COLO668 (cell line): ENCODE results near the gene KIZ.

Source experiments
- DNase-seq: peaks from one replicate; lab custom pipeline; 2025; ENCODE audit not compliant: unreplicated experiment; lab: John Stamatoyannopoulos, UW

Gene KIZ

DNA sequence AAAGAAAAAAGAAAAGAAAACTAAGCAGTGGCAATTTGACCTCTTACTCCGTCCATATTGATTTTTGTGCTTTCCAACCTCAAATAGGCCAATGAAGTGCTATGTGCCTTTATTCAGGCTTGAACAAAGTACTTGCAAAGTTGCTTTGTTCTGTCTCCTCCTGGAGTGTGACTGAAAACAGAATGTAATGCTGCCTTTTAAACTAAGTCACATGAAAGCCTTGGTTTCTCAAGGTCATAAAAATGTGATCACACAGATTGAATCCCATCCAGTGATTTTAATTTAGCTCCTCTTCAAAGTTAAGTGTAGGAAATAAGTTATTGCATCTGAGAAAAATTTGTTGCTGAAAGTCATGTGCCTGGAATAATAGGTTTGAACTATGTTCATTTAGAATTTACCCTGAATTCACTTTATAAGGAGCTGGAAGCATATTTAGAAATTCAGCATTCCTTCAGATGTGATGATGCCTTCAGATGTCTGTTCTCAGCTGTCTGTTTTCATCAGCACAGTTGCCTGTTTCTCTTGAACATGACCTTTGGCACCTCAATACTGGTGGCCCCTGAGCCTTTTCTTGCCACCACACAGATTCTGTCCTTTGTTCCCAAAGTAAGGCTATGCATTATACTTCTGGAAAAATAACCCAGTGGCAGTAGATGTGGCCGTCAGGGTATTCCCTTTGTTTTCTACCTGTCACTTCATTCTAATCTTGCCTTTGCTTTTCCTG lies 48.8 kb downstream of the KIZ start:
- DNase-seq, result no peak

DNA sequence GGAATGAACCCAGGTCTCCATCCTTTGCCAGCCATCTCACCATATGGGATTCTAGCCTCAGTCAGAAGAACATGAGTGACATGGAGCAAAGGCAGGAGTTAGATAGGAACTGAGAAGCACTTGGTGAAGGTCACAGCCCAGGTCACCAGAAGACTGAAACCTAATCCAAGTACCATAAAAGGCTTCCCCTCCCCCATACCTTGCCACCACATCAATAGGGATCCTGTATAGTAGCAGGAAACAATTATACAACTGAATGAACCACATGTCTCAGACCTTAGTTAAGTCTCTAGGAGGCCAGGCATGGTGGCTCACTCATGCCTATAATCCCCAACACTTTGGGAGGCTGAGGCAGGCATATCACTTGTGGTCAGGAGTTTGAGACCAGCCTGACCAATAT lies 49.6 kb downstream of the KIZ start:
- no peak for DNase-seq

DNA sequence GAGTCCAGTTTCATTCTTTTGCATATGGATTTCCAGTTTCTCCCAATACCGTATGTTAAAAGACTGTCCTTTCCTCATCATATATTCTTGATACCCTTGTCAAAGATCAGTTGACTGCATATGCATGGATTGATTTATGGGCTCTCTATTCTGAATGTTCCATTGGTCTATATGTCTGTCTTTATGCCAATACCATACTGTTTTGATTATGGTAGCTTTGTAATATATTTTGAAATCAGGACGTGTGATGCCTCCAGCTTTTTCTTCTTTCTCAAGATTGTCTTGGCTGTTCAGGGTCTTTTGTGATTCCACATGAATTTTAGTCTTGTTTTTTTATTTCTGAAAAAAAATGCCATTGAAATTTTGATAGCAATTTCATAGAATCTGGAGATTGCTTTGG lies 51.9 kb downstream of the KIZ start:
- no peak for DNase-seq

DNA sequence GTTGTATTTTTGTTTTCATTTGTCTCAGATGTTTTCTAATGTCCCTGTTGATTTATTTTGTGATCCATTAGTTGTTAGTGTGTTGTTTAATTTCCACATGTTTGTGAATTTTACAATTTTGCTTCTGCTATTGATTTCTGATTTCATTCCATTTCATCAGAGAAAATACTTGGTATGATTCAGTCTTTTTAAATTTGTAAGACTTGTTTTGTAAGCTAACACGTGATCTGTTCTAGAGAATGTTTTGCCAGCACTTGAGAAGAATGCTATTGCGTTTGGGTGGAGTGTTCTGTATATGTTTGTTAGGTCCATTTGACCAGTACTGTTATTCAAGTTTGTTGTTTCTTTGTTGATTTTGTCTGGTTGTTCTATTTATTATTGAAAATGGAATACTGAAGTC lies 53.9 kb downstream of the KIZ start:
- no peak for DNase-seq

DNA sequence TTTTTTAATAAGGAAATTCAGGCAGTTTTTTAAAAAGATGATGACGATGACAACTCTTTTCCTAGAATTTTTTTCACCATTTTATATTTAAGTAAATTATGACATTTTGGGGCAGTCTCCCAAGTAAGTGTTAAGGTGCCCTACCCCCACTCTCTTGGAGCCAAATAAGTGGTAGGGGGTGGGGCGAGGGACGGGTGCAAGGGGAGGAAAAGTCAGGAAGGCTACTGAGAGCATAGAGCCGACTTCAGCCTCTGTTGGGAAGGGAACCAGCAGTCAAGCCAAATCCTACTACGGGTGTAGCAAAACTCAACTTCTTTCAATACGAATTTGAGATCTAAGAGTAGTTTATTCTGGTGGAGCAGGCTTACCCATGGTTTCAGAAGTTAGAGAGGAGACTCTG lies 54.4 kb downstream of the KIZ start:
- DNase-seq, result no peak

DNA sequence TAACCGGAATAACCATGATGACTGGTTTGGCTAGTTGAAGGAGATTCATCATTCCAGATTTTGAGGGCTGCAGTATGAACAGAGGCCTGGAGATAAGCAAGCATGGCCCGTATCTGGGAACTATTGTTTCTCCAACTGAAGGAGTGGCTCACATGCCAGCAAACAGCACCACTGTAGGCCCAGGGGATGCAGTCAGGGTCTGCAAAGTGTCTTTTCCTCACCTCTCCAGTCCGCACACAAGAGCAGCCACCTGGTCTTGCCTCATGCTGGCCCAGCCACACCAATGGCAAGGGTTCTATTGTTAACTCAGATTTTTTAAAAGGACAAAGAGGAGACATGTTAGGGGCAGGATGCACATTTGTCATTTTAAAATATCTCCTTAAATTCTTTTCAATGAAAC lies 55.1 kb downstream of the KIZ start:
- DNase-seq, result no peak

DNA sequence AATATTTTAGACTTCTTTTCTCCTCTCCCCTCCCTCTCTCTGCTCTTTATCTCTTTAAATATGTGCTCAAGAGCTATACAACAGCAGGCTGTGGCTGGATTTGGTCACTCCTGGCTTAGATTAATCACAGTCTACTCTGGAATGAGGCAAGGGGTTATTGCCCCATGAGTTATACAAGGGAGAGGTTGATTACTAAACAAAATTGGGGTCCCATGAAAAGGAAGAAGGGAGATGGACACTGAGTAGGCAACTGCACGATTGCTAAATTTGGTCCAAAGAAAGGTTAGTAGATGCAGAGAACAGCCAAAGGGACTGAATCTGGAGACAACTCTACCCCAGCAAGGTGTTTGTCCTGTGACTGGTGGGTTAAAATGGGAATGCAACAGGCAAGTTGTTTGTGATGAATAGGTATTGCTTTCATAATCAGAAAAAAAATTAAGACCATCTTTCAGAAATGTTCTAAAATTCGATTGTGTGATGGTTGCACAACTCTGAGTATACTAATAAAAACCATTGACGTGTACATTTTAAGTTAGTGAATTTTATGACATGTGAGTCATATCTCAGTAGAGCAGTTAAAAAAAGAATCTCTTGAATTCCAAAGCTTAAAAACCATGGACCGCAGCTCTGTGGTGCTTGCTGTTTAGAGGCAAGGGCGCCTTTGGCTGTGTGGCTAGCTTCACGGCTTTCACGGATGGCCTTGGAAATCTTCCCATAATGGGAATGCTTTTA lies 57.1 kb downstream of the KIZ start:
- DNase-seq, result no peak

DNA sequence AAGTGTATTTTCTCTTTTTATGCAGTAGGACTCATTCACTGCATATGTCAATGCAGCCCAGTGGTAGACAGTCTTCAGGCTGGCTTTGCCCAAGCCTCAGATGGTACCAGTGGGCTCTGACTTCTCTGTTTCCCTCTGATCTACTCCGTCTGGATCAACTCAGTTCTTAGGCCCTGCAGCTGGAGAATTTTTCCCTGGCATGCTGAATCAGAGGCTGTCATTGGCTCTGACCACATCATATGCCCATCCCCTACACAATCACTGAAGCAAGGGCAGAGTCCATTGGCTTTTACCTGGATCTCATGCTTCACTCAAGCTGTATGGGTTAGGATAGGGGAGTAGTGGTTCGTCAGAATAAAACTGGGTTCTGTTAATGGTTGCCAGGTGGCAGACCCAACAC lies 57.8 kb downstream of the KIZ start:
- no peak for DNase-seq

DNA sequence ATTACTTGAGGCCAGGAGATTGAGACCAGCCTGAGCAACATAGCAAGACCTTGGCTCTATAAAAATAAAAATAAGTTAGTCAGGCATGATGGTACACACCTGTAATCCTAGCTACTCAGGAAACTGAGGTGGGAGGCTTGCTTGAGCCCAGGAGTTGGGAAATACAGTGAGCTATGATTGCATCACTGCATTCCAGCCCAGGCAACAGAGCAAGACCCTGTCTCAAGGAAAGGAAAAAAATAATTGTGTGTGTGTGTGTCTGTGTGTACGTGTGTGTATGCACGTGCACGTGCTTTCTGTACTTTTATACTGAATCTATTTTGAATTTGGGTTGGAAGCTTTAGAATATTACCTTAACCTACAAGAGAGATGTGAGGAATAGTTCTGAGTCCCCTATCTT lies 58.9 kb downstream of the KIZ start:
- DNase-seq, result no peak

DNA sequence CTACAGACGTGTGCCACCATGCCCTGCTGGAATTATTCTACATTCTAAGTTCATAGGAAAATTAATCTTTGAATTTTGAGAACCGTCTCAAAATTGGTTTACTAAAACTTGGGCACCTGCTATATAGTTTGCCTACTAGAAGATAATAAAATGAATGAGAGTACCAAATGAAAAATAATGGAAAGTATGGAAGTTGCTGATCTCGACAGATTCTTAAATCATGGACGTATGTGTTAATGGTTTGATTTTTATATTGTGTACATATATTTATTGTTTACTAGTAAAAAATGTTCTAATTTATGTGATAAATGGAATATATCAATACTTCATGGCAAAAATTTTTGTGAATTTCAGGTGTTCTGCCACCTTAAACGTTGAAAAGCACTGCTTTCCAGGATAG lies 60.0 kb downstream of the KIZ start:
- DNase-seq, result no peak

DNA sequence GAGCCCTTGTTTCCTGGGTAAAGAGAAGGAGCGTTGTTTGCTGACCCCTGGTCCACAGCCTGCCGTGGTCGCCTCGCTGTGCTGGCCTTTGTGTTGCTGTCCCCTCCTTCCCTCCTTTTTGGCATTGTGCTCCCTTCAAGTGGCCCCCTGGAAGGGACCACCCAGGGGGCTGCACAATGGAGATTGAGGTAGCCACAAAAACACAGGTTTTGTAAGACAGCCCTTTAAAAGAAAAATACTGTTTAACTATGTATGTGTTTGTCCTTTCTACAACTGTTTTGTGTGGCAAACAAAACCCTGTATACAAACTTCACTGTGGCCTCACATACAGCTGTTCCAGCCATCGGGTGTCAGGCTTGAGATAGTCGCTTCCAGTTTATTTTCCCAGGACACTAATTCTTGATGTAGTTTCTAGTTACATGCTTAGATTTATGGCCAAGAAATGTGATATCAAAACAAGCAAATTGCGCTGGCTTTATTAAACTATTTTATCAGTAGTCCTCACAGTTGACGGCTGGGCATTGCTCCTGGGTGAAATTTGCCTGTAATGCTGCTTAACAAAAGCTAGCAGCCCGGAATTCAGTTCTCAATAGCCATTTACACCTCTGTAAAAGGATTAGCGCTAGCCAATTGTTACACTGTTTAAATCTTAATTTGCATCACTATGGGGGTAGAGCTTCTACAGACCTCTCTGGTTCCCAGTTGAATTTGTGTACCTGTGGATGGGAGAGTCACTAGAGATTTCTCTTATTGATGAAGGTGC lies 64.1 kb downstream of the KIZ start:
- peak; percentile 38 for DNase-seq

DNA sequence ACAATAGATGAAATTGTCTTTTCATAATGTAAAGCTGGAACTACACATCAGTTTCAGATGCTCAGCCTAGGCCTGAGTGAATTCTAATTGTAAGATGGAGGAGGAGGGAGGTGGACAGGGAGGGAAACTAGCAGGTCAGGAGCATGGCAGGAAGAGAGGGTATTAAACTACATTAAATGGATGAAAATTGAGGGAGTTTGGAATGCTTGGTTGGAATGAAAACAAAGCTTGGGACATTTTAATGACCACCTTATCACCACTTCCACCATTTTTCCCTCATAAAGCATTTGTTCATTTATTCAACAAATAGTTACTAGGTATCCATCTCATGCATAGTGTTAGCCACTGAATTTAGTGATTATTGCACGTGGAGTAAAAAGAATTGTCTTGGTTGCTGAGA lies 65.0 kb downstream of the KIZ start:
- no peak for DNase-seq

DNA sequence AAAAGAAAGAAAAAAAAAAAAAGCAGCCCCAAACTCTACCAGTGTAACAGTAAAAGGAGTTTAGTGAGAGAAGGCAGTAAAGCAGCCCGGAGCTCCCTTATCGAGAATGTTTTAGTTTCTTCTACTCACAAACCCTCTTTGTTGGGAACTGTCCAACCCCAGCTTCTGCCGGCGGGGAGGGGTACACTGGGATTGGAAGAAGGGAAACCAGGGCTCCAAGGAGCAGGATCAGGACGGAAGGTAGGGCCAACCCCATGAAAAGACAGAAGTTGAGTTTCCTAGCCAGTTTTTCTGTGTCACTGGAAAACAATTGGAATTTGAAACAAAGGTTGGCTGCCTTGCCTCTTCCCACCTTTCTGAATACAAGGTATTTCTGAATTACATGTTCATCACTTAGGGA lies 66.0 kb downstream of the KIZ start:
- DNase-seq, result no peak

DNA sequence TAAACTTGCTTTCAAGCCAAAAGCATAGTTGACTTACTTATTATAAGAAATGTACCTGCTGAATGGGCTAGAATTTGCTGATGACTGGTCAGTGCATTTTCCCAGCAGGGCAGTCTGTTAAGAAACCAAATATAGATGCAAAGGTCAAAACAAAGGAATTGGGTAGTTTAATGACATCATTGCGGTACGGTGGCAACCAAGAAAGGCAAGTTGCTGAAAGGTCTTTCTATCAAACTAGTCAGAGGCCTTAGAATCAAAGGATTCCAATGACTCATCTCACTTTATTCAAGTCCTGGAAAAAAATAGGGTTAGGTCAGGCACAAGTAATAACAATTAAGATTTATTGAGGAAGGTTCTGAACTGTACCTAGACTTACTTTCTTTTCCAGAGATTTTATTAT lies 76.4 kb downstream of the KIZ start:
- DNase-seq, result no peak

DNA sequence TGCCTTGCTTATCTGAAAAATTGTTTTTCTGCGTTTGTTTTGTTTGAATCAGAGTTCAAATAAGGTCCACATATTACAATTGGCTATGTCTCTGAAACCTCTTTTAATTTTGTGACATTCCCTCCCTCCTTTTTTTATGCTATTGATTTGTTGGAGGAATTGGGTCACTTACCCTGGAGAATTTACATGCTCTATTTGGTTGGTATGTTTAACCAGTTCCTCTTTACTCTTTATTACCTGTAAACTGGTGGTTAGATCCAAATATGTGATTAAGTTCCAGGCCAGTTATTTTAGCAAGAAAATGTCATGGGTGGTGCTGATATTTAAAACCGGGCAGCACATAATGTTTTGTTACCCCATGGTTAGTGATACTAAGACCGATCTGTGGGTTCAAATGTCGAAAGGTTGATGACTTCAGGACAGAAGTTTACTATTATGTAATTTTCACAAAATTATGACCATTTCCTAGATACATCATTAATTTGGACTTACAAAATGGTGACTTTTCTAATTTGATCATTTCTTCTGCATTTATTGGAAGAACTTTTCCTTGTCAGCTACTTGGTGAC lies 77.3 kb downstream of the KIZ start:
- no peak for DNase-seq

DNA sequence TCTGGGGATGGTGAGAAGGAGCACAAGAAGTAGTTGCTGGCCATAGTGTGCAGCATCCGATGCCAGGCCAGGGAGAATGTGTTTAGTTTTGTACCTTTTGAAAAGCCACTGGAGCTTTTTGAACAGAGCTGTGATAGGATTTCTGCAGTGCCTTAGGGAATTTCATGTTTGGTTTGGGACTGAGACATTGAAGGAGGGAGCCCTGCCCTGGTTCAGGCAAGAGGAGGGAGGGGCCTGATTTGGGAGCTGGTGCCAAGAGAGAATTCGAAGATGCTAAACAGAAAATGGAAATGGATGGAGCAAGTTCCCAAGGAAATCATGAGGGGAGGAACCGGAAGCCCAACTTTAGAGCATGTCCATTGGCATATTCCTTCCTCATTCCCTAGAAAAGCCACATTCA lies 80.7 kb downstream of the KIZ start:
- no peak for DNase-seq

DNA sequence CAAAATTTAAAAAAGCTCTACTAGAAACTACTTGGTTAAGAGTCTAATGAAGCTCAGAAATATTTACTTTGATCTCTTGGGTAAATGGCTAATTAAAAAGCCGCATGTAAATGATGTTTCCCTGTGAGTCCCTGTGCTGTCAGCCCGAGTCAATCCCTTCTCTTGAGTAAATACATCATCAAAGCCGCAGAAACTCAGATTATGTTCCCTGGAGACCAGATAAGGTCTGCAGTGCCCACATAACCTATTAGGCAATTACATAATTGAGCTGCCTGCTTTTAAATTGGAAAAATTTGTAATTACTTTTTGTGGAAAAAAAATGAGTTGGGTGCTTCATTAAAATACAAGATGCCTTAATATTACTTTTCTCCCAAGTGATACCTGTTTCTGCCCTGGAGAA lies 83.1 kb downstream of the KIZ start:
- no peak for DNase-seq

DNA sequence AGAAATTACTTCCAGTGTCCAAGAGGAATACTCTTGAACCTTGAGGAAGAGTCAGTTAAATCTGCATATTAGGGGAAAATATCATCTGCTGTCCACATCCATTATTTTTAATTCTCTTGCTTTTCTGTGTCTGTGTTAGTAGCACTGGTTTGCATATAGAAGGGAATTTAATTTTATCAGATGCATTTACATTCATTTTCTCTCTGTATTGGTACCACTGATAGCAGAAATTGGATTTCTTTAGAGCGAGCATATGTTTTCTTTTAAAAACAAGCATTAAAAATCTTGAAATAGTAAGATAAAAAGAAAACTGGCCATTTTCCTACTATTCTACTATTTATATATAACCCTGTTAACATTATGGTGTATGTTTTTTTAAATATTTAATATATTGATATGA lies 83.8 kb downstream of the KIZ start:
- no peak for DNase-seq

DNA sequence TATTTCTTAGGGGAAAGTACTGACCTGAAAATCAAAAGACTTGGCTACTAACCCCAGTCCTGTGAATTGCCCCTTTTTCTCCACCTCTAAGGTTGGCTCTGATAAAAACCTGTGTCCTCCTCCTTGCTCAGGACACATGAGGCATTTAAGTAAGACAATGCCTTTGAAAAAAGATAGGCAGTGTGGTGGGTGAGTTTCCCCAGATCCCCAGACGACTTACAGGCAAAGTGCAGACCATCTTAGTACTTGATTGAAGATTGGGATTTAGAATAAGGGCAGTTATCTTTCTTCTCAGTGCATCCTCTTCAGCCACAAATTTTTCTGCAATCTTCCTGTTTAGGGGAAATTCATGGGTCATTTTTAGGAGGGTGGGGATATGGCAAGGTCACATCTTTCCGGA lies 87.8 kb downstream of the KIZ start:
- no peak for DNase-seq

DNA sequence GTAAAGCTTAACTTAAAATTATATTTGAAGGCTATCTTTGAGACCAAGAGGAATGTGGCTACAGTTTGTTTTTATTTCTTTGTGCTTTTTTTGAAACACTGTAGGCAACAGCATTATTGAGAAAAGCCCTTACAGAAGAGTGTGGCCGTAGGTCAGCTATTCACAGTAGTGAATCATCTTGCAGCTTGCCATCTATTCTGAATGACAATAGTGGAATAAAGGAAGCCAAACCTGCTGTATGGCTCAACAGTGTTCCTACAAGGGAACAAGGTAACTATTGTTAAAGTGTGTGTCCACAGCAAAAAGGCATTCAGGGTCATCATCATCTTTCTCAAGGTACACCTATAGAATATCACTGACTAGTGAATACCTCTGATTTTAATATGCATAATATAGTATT lies 88.5 kb downstream of the KIZ start:
- no peak for DNase-seq

DNA sequence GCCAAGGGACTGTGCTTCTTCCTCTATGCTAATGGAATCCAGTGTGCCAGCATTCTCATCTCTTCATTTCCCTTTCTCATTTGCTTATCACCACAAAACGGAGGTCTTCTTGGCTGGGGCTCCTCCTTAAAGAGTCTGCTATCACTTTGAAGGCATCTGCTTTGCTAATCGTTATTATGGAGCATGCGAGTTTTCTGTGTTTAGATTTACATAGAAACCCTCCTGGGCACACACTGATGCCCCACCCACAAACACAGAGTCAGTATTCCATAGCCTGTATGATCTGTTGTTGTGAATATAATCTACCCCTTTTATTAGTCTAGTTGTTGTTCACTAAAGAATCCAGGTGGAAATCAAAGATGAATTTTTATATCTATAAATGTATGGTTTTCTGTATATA lies 93.8 kb downstream of the KIZ start:
- DNase-seq, result no peak

DNA sequence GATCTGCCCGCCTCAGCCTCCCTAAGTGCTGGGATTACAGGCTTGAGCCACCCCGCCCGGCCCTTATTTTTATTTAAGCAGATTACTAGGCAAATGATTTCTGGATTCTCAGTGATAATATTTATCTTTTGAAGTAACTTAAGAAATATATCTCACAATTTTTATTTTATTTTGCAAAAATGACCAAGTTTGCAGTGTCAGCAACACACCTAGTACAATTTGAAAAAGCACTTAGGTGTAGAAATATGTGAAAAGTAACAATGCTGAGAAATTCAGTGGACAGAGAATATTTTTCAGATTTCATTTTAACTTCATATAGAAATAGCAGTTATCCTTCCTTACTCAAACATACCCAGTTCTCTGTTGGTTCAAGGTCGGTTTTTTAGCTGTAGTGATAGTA lies 98.3 kb downstream of the KIZ start:
- no peak for DNase-seq
